Cardiac muscle cell (in vitro differentiated cells and primary cell): ENCODE measurements around the gene SLC22A3. TPM values are rescaled to one million over a fixed set of nuclear protein-coding genes. Genes with fewer than 3 reads are reported as not detected.

Experiments
- DNase-seq, 2 donors: peaks; one replicate each; pipeline versions ENCODE4 v3.0.0 to v3.0.0-alpha.2; 2010 to 2017; ENCODE audit warnings: low read depth in 1 of 2, low spot score in 1 of 2
- H3K27ac ChIP-seq: fragments of 200-600 bp; sonication (generic); 2 replicates; pipeline ENCODE4 v1.5.1; 2016
- H3K27me3 ChIP-seq: fragments of 200-600 bp; sonication (generic); 2 replicates; pipeline ENCODE4 v1.6.0; 2016; ENCODE audit warnings: control low read depth
- H3K36me3 ChIP-seq: fragments of 200-600 bp; sonication (generic); 2 replicates; pipeline ENCODE4 v1.5.1; 2016; ENCODE audit warnings: control low read depth
- H3K4me1 ChIP-seq: fragments of 200-600 bp; sonication (generic); 2 replicates; pipeline ENCODE4 v1.8.1; 2017; ENCODE audit warnings: low read depth, mild to moderate bottlenecking, mixed run types
- H3K4me3 ChIP-seq: fragments of 200-600 bp; sonication (generic); 2 replicates; pipeline ENCODE4 v1.5.1; 2016; ENCODE audit warnings: mild to moderate bottlenecking
- H3K9me3 ChIP-seq: fragments of 200-600 bp; sonication (generic); 2 replicates; pipeline ENCODE4 v1.5.1; 2017; ENCODE audit warnings: low read depth, mild to moderate bottlenecking, control low read depth
- polyA plus RNA-seq: library from polyadenylated mRNA; unstranded; fragments of >200 nt; fragmentation: Nextera tagmentation; extraction: Ambion mirVana; gene quantifications from 2 replicates; pipeline ENCODE4 v1.2.1, GENCODE V29; 2016
- total RNA-seq: library from RNA; depleted of rRNA; stranded (reverse); fragments of >200 nt; gene quantifications from 2 replicates; pipeline ENCODE4 v1.2.3, GENCODE V29; 2016
- TF ChIP-seq, protein P1 (sequence below): IDR thresholded peaks from 2 replicates; pipeline ENCODE4 v1.5.1; 2012; ENCODE audit warnings: low read depth, mild to moderate bottlenecking, low read length

The SLC22A3 gene
- total and polyA plus RNA-seq, 2 experiments from 2014 or later: 0.74 TPM; not detected in 1

DNA sequence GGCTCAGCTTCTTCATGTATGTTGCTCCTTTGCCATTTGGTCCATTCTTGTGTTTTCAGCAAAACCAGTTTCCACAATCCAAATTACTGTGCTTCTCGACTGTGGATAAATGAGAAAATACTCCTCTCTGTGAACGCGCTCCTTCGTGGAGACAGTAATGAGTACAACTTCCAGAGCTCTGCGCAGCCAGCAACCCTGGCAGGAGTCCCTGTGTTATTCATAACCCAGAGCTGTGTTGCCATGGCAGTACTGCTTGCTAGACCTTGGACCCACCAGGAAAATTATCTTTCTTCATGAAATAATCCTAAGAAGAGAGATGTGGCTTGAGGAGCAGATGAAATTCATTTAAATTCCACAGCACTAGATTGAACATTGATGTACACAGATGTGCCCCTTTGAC lies 73.7 kb downstream of the SLC22A3 start:
- Histone ChIP-seq H3K4me3 (no peak overlapping the region), H3K9me3 (no peaks in the 10 kb centered on the region), H3K27me3 (no peaks in the 10 kb centered on the region), H3K36me3 (no peaks in the 10 kb centered on the region), H3K27ac (no peak overlapping the region), H3K4me1 (no peaks in the 10 kb centered on the region)
- TF ChIP-seq, protein P1, sequence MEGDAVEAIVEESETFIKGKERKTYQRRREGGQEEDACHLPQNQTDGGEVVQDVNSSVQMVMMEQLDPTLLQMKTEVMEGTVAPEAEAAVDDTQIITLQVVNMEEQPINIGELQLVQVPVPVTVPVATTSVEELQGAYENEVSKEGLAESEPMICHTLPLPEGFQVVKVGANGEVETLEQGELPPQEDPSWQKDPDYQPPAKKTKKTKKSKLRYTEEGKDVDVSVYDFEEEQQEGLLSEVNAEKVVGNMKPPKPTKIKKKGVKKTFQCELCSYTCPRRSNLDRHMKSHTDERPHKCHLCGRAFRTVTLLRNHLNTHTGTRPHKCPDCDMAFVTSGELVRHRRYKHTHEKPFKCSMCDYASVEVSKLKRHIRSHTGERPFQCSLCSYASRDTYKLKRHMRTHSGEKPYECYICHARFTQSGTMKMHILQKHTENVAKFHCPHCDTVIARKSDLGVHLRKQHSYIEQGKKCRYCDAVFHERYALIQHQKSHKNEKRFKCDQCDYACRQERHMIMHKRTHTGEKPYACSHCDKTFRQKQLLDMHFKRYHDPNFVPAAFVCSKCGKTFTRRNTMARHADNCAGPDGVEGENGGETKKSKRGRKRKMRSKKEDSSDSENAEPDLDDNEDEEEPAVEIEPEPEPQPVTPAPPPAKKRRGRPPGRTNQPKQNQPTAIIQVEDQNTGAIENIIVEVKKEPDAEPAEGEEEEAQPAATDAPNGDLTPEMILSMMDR: no peak
- peak in 1 of 2 donors; percentile 85 for DNase-seq

- TF ChIP-seq, protein P1: no peak
- no peak for DNase-seq
- H3K27me3 ChIP-seq: no peaks in the 10 kb centered on the region
- no peak overlapping the region for H3K27ac ChIP-seq
- no peak overlapping the region for H3K4me3 ChIP-seq
- no peaks in the 10 kb centered on the region for H3K9me3 ChIP-seq
- no peaks in the 10 kb centered on the region for H3K4me1 ChIP-seq
- no peaks in the 10 kb centered on the region for H3K36me3 ChIP-seq
These were observed 76.1 kb downstream of the SLC22A3 start for GRCh38 chr6:160424256-160424655.

GRCh38 chr6:160426136-160426535 lies 78.0 kb downstream of the SLC22A3 start:
- H3K4me1 ChIP-seq: no peaks in the 10 kb centered on the region
- H3K27ac ChIP-seq: no peak overlapping the region
- TF ChIP-seq, protein P1: no peak
- H3K36me3 ChIP-seq: no peaks in the 10 kb centered on the region
- no peaks in the 10 kb centered on the region for H3K9me3 ChIP-seq
- H3K4me3 ChIP-seq: no peak overlapping the region
- no peaks in the 10 kb centered on the region for H3K27me3 ChIP-seq
- peak in 1 of 2 donors; percentile 83 for DNase-seq

GRCh38 chr6:160427312-160428068 lies 79.3 kb downstream of the SLC22A3 start:
- Histone ChIP-seq H3K27me3 (no peaks in the 10 kb centered on the region), H3K27ac (no peak overlapping the region), H3K9me3 (no peaks in the 10 kb centered on the region), H3K4me3 (no peak overlapping the region), H3K36me3 (no peaks in the 10 kb centered on the region), H3K4me1 (no peaks in the 10 kb centered on the region)
- TF ChIP-seq, protein P1: no peak
- DNase-seq: peak in 1 of 2 donors; percentile 30

DNA sequence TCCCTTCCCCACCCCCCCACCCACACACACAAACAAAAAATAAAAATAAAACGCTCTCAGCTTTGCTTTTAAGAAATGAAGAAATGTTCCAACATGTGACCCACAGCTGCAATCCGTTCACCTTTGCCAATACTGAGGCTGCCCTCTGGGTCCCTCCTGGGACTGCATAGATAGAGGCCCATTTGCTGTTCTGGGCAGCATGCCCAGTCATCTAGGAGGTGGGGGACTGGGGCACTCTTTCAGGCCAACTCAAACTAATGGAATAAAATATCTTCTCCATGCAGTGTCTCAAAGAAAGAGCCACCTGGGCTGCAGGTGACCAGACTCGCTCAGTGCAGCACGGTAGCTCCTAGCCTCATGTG lies 79.9 kb downstream of the SLC22A3 start:
- Histone ChIP-seq H3K36me3 (no peaks in the 10 kb centered on the region), H3K4me1 (no peaks in the 10 kb centered on the region), H3K27ac (no peak overlapping the region), H3K4me3 (no peak overlapping the region), H3K27me3 (no peaks in the 10 kb centered on the region), H3K9me3 (no peaks in the 10 kb centered on the region)
- peak in 1 of 2 donors; percentile 84 for DNase-seq
- TF ChIP-seq, protein P1: no peak
